Ishikawa (cell line): ENCODE measurements around the gene SMYD3.

Experiments used
- EP300 ChIP-seq: IDR thresholded peaks from 2 replicates; pipeline ENCODE4 v1.6.1; 2012; ENCODE audit warnings: borderline replicate concordance
- TCF12 ChIP-seq: IDR thresholded peaks from 2 replicates; pipeline ENCODE4 v1.6.1; 2012; ENCODE audit warnings: low read depth
- YY1 ChIP-seq: IDR thresholded peaks from 2 replicates; pipeline ENCODE4 v1.6.1; 2012; ENCODE audit warnings: low read depth
- ZBTB7A ChIP-seq: IDR thresholded peaks from 2 replicates; pipeline ENCODE4 v1.6.1; 2012; ENCODE audit warnings: low read depth

DNA sequence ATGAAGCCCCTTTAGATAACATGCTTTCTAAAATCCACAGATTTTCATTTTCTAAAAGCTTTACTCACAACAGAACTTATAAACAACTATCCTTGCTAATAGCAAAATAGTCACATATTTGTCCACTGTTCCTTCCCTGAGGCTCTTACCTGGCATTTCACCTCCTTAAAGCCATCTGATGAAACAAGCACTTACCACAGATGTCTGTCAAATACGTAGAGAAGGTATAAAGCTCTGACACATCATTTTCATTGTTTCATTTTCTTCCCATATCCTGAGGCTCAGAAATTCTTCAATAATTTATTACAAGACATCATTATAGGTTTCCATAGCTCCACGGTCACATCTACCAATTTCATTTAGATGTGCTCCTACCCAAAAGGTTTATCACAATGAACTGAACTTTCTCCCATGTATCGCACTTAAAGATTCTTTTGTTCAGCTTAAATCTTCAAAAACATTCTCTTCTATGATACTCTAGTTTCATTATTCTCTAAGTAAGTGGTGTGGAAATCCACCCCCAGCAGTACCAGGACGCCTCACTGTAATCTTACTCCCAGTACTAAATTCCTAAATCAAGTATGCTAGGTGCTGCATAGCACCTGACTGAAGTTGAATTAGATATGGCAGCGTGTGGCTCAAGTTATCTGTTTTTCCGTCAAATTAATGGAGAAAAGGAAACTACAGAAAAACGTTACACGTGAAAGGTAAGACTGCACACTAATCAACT is 569.6 kb downstream of the SMYD3 start:
- TF ChIP-seq EP300, result no peak
- TF ChIP-seq TCF12, result no peak
- no peak for TF ChIP-seq ZBTB7A
- no peak for TF ChIP-seq YY1
